Epithelial cell of esophagus (primary cell): ENCODE measurements around the gene SBSN.

Experiments
- DNase-seq: peaks from one replicate; pipeline ENCODE4 v3.0.0; 2010; ENCODE audit warnings: low read depth
- H3K4me3 ChIP-seq: 2 replicates; pipeline ENCODE4 v1.5.1; 2011; ENCODE audit warnings: mild to moderate bottlenecking, low read length, control low read depth
- TF ChIP-seq, protein P1 (sequence below): IDR thresholded peaks from 2 replicates; pipeline ENCODE4 v1.5.1; 2011; ENCODE audit warnings: low read depth, mild to moderate bottlenecking, low read length, control low read depth, inconsistent platforms; ENCODE audit not compliant: insufficient read depth; ENCODE audit errors: missing control alignments

Gene SBSN

DNA sequence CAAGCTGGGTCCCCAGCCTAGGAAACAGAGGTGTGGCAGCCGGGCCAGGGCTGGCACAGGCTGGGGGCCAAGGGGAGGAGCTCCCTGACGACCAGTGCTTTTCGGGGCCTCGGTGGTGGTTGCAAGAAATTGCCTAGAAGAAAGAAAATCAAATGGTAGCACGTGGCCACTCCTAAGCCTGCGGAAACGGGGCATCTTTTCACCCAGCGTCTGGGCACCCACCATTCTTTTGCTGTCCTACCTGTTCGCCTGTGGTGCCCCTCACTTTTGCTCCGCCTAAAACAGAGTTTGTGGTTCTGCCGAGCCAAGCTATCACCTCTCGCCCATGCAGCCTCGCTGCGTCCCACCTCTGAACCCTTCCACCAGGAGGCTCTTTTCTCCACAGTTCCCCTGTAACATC lies 30.7 kb downstream of the SBSN start:
- no peak for DNase-seq
- TF ChIP-seq, protein P1, sequence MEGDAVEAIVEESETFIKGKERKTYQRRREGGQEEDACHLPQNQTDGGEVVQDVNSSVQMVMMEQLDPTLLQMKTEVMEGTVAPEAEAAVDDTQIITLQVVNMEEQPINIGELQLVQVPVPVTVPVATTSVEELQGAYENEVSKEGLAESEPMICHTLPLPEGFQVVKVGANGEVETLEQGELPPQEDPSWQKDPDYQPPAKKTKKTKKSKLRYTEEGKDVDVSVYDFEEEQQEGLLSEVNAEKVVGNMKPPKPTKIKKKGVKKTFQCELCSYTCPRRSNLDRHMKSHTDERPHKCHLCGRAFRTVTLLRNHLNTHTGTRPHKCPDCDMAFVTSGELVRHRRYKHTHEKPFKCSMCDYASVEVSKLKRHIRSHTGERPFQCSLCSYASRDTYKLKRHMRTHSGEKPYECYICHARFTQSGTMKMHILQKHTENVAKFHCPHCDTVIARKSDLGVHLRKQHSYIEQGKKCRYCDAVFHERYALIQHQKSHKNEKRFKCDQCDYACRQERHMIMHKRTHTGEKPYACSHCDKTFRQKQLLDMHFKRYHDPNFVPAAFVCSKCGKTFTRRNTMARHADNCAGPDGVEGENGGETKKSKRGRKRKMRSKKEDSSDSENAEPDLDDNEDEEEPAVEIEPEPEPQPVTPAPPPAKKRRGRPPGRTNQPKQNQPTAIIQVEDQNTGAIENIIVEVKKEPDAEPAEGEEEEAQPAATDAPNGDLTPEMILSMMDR = no peak
- no peak overlapping the region for H3K4me3 ChIP-seq

GRCh38 chr19:35495107-35496064 lies 32.7 kb downstream of the SBSN start:
- DNase-seq = peak; percentile 75
- TF ChIP-seq, protein P1 = peak; percentile 98
- no peak overlapping the region for H3K4me3 ChIP-seq

- TF ChIP-seq, protein P1 = no peak
- peak; percentile 76 for DNase-seq
- H3K4me3 ChIP-seq = no peak overlapping the region
These were observed 34.1 kb downstream of the SBSN start for GRCh38 chr19:35493971-35494370.

GRCh38 chr19:35491836-35492360 lies 36.2 kb downstream of the SBSN start:
- TF ChIP-seq, protein P1 = no peak
- H3K4me3 ChIP-seq = no peak overlapping the region
- no peak for DNase-seq

- H3K4me3 ChIP-seq = no peak within 1 kb of the TSS
- TF ChIP-seq, protein P1 = no peak
- peak; percentile 43 for DNase-seq
These were observed 37.7 kb downstream of the SBSN start, which contains the start of gene KRTDAP for GRCh38 chr19:35490364-35490763. Gene KRTDAP (minus strand): TSS chr19:35490464. CDS start chr19:35490442, 22 bp downstream.

- TF ChIP-seq, protein P1 = no peak
- no peak overlapping the region for H3K4me3 ChIP-seq
- no peak for DNase-seq
These were observed 39.4 kb downstream of the SBSN start for GRCh38 chr19:35488677-35489076.
